Hepatocyte (in vitro differentiated cells): ENCODE measurements around the gene NKX1-1. TPM values are rescaled to one million over a fixed set of nuclear protein-coding genes. Genes with fewer than 3 reads are reported as not detected.

Experiments
- DNase-seq: peaks from one replicate; pipeline ENCODE4 v3.0.0-alpha.2; 2016; ENCODE audit warnings: low spot score
- H2AFZ ChIP-seq: fragments of 200-600 bp; sonication (generic); 2 replicates; pipeline ENCODE4 v1.6.0; 2016; ENCODE audit warnings: antibody characterized with exemption, mild to moderate bottlenecking
- H3K27ac ChIP-seq: fragments of 200-600 bp; sonication (generic); 2 replicates; pipeline ENCODE4 v1.5.1; 2016; ENCODE audit warnings: mild to moderate bottlenecking
- H3K27me3 ChIP-seq: fragments of 200-600 bp; sonication (generic); 2 replicates; pipeline ENCODE4 v1.6.1; 2016
- H3K36me3 ChIP-seq: fragments of 200-600 bp; sonication (generic); replicated peaks from 2 replicates; pipeline ENCODE4 v1.5.1; 2016; ENCODE audit warnings: low read depth; ENCODE audit not compliant: insufficient read depth
- H3K4me1 ChIP-seq: fragments of 200-600 bp; sonication (generic); 2 replicates; pipeline ENCODE4 v1.5.1; 2016; ENCODE audit warnings: mild to moderate bottlenecking, moderate library complexity; ENCODE audit not compliant: insufficient read depth
- H3K4me2 ChIP-seq: fragments of 200-600 bp; sonication (generic); 2 replicates; pipeline ENCODE4 v1.6.0; 2016
- H3K4me3 ChIP-seq: fragments of 200-600 bp; sonication (generic); 2 replicates; pipeline ENCODE4 v1.5.1; 2016; ENCODE audit warnings: mild to moderate bottlenecking
- H3K79me2 ChIP-seq: fragments of 200-600 bp; sonication (generic); 2 replicates; pipeline ENCODE4 v1.6.0; 2017; ENCODE audit warnings: mild to moderate bottlenecking
- H3K9me2 ChIP-seq: fragments of 200-600 bp; sonication (generic); replicated peaks from 2 replicates; pipeline ENCODE4 v1.6.0; 2017; ENCODE audit warnings: mild to moderate bottlenecking; ENCODE audit not compliant: insufficient read depth
- H3K9me3 ChIP-seq: fragments of 200-600 bp; sonication (generic); 2 replicates; pipeline ENCODE4 v1.5.1; 2016; ENCODE audit warnings: low read depth, mild to moderate bottlenecking
- H4K20me1 ChIP-seq: fragments of 200-600 bp; sonication (generic); 2 replicates; pipeline ENCODE4 v1.6.0; 2016; ENCODE audit warnings: mild to moderate bottlenecking; ENCODE audit not compliant: insufficient read depth, poor library complexity, severe bottlenecking
- EZH2 ChIP-seq: fragments of 200-600 bp; sonication (generic); IDR thresholded peaks from 2 replicates; pipeline ENCODE4 v1.6.1; 2016; ENCODE audit warnings: antibody characterized with exemption, mild to moderate bottlenecking, borderline replicate concordance
- EZH2phosphoT487 ChIP-seq: fragments of 200-600 bp; sonication (generic); IDR thresholded peaks from one replicate; pipeline ENCODE4 v1.6.1; 2018; ENCODE audit warnings: antibody characterized with exemption, mild to moderate bottlenecking, low read depth, moderate library complexity; ENCODE audit not compliant: unreplicated experiment, severe bottlenecking
- WGBS: methylation state at CpG from one replicate; pipeline ENCODE4 v1.1.6; 2016; ENCODE audit warnings: low lambda C conversion rate; ENCODE audit errors: missing lambda C conversion rate; 5-methylcytosine and 5-hydroxymethylcytosine counted together
- polyA plus RNA-seq: library from polyadenylated mRNA; unstranded; fragments of >200 nt; fragmentation: Nextera tagmentation; extraction: Ambion mirVana; gene quantifications from 2 replicates; pipeline ENCODE4 v1.2.1, GENCODE V29; 2016
- total RNA-seq: library from RNA; depleted of rRNA; stranded (reverse); fragments of >200 nt; gene quantifications from 2 replicates; pipeline ENCODE4 v1.2.3, GENCODE V29; 2014
- TF ChIP-seq, protein P1 (sequence below): fragments of 200-600 bp; sonication (generic); IDR thresholded peaks from 2 replicates; pipeline ENCODE4 v1.5.1; 2016; ENCODE audit warnings: antibody characterized with exemption, mild to moderate bottlenecking; ENCODE audit not compliant: poor library complexity

The NKX1-1 gene
- total and polyA plus RNA-seq, 2 experiments from 2014 or later: not detected

DNA sequence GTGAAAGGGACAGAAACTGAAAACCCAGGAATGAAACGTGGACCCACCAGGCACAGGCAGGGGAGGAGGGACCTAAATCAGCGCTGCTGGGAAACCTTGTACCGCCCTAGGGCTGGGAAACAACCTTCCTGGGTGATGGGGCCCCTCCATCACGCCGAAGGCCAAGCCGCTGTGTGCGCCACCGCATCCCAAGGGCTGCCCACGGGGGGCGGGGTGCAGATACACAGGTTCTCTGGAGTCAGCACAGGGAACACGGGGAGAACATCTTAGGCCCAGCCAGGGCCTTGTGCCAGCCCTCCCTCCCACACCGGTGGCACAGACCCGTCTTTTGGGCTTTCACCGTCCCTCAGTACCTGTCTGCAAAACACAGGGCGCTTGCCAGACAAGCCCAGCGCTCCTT lies 46.3 kb downstream of the NKX1-1 start:
- H3K36me3 ChIP-seq: no peaks in the 10 kb centered on the region
- 96% methylated on average over 16 of the region's 16 CpGs for WGBS
- DNase-seq: no peak

DNA sequence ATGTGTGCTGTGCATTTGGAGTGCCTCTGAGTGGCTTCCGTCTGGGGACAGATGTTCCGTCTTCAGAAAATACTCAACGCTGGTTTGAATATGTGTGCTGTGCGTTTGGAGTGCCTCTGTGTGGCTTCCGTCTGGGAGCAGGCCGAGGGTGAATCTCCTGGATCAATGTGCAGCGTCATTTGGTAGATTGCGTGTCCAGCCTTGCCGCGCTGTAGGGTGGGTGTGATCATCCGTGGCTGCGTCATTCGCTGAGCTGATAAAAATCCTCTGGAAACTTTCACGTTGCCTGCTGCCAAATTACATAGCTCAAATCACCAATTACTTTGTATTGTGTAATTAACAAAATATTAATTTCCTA lies 47.1 kb downstream of the NKX1-1 start:
- WGBS: 93% methylated on average over 14 of the region's 14 CpGs
- H3K27me3 ChIP-seq: no peaks in the 10 kb centered on the region
- H3K79me2 ChIP-seq: no peaks in the 10 kb centered on the region
- no peak overlapping the region for H3K4me3 ChIP-seq
- H3K9me3 ChIP-seq: no peaks in the 10 kb centered on the region
- H2AFZ ChIP-seq: no peak overlapping the region
- H3K4me1 ChIP-seq: no peaks in the 10 kb centered on the region
- H3K27ac ChIP-seq: no peak overlapping the region
- no peak for DNase-seq
- no peaks in the 10 kb centered on the region for H3K36me3 ChIP-seq
- no peak overlapping the region for H3K4me2 ChIP-seq
- no peaks in the 10 kb centered on the region for H4K20me1 ChIP-seq
- no peak for TF ChIP-seq EZH2phosphoT487
- no peak for TF ChIP-seq EZH2
- TF ChIP-seq, protein P1, sequence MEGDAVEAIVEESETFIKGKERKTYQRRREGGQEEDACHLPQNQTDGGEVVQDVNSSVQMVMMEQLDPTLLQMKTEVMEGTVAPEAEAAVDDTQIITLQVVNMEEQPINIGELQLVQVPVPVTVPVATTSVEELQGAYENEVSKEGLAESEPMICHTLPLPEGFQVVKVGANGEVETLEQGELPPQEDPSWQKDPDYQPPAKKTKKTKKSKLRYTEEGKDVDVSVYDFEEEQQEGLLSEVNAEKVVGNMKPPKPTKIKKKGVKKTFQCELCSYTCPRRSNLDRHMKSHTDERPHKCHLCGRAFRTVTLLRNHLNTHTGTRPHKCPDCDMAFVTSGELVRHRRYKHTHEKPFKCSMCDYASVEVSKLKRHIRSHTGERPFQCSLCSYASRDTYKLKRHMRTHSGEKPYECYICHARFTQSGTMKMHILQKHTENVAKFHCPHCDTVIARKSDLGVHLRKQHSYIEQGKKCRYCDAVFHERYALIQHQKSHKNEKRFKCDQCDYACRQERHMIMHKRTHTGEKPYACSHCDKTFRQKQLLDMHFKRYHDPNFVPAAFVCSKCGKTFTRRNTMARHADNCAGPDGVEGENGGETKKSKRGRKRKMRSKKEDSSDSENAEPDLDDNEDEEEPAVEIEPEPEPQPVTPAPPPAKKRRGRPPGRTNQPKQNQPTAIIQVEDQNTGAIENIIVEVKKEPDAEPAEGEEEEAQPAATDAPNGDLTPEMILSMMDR: no peak
- H3K9me2 ChIP-seq: no peaks in the 10 kb centered on the region

More for the DNA sequence above, 46.3 kb downstream of the NKX1-1 start:
- Histone ChIP-seq H3K27ac (no peak overlapping the region), H3K4me1 (no peaks in the 10 kb centered on the region), H3K79me2 (no peaks in the 10 kb centered on the region), H3K9me2 (no peaks in the 10 kb centered on the region), H4K20me1 (no peaks in the 10 kb centered on the region), H3K4me2 (no peak overlapping the region), H2AFZ (no peak overlapping the region), H3K4me3 (no peak overlapping the region), H3K9me3 (no peaks in the 10 kb centered on the region), H3K27me3 (no peaks in the 10 kb centered on the region)
- no peak for TF ChIP-seq EZH2
- TF ChIP-seq EZH2phosphoT487: no peak
- TF ChIP-seq, protein P1: no peak

DNA sequence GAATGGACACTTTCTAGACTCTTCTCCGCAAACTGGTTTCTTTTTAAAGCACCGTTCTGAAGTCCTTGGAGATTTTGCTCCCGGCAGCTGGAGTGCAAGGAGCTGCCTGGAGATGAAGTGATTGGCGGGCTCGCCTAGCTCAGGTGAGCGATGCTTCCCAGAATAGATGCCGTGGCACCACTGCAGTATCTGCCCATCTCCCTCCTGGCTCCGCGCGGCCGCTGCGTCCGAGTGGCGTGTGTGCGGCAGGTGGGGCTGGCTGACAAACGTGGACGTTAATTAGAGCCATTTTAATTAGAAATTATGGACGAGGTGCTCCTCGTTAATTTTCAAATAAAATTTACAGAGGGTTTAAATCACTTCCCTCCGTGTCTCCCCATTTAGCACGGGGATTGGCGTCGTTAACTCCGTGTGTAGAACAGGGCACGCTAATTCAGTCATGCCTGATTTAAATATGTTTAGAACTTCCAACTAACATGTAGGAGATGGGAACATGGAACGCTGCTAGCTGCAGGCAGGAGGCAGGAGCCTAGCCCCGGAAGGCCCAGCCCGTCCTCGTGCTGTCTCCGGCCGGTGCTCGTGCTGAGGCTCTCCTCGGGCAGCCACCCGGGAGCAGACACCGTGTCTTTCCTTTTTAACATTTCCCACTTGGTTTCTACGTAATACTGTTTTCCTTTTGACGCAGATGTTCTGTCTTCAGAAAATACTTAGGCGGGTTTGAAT lies 47.7 kb downstream of the NKX1-1 start:
- no peak overlapping the region for H2AFZ ChIP-seq
- DNase-seq: no peak
- no peaks in the 10 kb centered on the region for H3K9me2 ChIP-seq
- H4K20me1 ChIP-seq: no peaks in the 10 kb centered on the region
- H3K27me3 ChIP-seq: no peaks in the 10 kb centered on the region
- no peaks in the 10 kb centered on the region for H3K9me3 ChIP-seq
- H3K4me1 ChIP-seq: no peaks in the 10 kb centered on the region
- H3K4me2 ChIP-seq: no peak overlapping the region
- H3K27ac ChIP-seq: no peak overlapping the region
- H3K36me3 ChIP-seq: no peaks in the 10 kb centered on the region
- WGBS: 95% methylated on average over 38 of the region's 38 CpGs
- no peak overlapping the region for H3K4me3 ChIP-seq
- TF ChIP-seq, protein P1: no peak
- TF ChIP-seq EZH2: no peak
- TF ChIP-seq EZH2phosphoT487: no peak
- H3K79me2 ChIP-seq: no peaks in the 10 kb centered on the region
